PC-9 (cell line): ENCODE measurements around the gene KIF17. TPM values are rescaled to one million over a fixed set of nuclear protein-coding genes. Genes with fewer than 3 reads are reported as not detected.
A peak's percentile ranks its signal among the peaks of the same experiment; 100 is the strongest.

Experiments
- BruUV-seq: library from RNA; stranded (reverse); fragments of 400-500 nt; replicated peaks from 2 replicates; lab custom pipeline; 2021; lab: Mats Ljungman, UMichigan
- CTCF ChIA-PET: fragments of 300-600 bp; sonication (Branson Sonifier 250); formaldehyde crosslinking; loops from one replicate; lab custom pipeline; 2022; ENCODE audit warnings: antibody characterized with exemption; lab: Charles Lee
- POLR2A ChIA-PET: fragments of 300-600 bp; sonication (Branson Sonifier 250); formaldehyde crosslinking; loops from one replicate; lab custom pipeline; 2022; ENCODE audit warnings: antibody characterized with exemption; ENCODE audit not compliant: unreplicated experiment; lab: Charles Lee
- DNase-seq, 2 experiments: peaks; one replicate each; pipeline versions ENCODE4 v3.0.0 to v3.0.0-alpha.2; 2015 to 2022; ENCODE audit warnings: mixed read lengths in 1 of 2
- H2AFZ ChIP-seq: fragments of 200-600 bp; sonication (generic); 2 replicates; pipeline ENCODE4 v1.8.1; 2017; ENCODE audit warnings: antibody characterized with exemption
- H3F3A ChIP-seq: fragments of 200-600 bp; sonication (generic); 2 replicates; pipeline ENCODE4 v1.8.1; 2017; ENCODE audit warnings: antibody characterized with exemption, mild to moderate bottlenecking, low read depth; ENCODE audit not compliant: insufficient read depth
- H3K27ac ChIP-seq: fragments of 200-600 bp; sonication (generic); 2 replicates; pipeline ENCODE4 v1.6.1; 2016; ENCODE audit warnings: mixed run types
- H3K27me3 ChIP-seq: fragments of 200-600 bp; sonication (generic); 2 replicates; pipeline ENCODE4 v1.6.1; 2016; ENCODE audit warnings: low read depth, mixed run types; ENCODE audit not compliant: insufficient read depth
- H3K36me3 ChIP-seq: fragments of 200-600 bp; sonication (generic); 2 replicates; pipeline ENCODE4 v1.6.1; 2016; ENCODE audit warnings: low read depth, mixed run types
- H3K4me1 ChIP-seq: fragments of 200-600 bp; sonication (generic); replicated peaks from 2 replicates; pipeline ENCODE4 v1.6.1; 2016; ENCODE audit warnings: mixed run types; ENCODE audit not compliant: insufficient read depth
- H3K4me2 ChIP-seq: fragments of 200-600 bp; sonication (generic); 2 replicates; pipeline ENCODE4 v1.6.1; 2017; ENCODE audit warnings: mixed run types
- H3K4me3 ChIP-seq: fragments of 200-600 bp; sonication (generic); 2 replicates; pipeline ENCODE4 v1.6.1; 2016; ENCODE audit warnings: mixed run types
- H3K79me2 ChIP-seq: fragments of 200-600 bp; sonication (generic); 2 replicates; pipeline ENCODE4 v1.6.1; 2017; ENCODE audit warnings: low read depth, mixed run types
- H3K9me2 ChIP-seq: fragments of 200-600 bp; sonication (generic); 2 replicates; pipeline ENCODE4 v1.8.1; 2017; ENCODE audit warnings: mild to moderate bottlenecking; ENCODE audit not compliant: insufficient read depth
- H3K9me3 ChIP-seq: fragments of 200-600 bp; sonication (generic); 2 replicates; pipeline ENCODE4 v1.8.1; 2016; ENCODE audit warnings: low read depth; ENCODE audit not compliant: insufficient read depth
- H4K20me1 ChIP-seq: fragments of 200-600 bp; sonication (generic); 2 replicates; pipeline ENCODE4 v1.8.1; 2017; ENCODE audit not compliant: insufficient read depth
- EZH2 ChIP-seq: fragments of 200-600 bp; sonication (generic); IDR thresholded peaks from 2 replicates; pipeline ENCODE4 v1.8.0; 2017; ENCODE audit warnings: antibody characterized with exemption, low read depth
- intact Hi-C: fragments of 100-400 bp; cut with micrococcal nuclease; formaldehyde crosslinking; loops from one replicate; pipeline ENCODE4 v1.10.0; 2022; ENCODE audit not compliant: unreplicated experiment
- total RNA-seq: library from RNA; stranded (reverse); gene quantifications from 2 replicates; pipeline ENCODE4 v1.2.3, GENCODE V29; 2021
- TF ChIP-seq, protein P1 (sequence below): fragments of 200-600 bp; sonication (generic); conservative IDR thresholded peaks from 2 replicates; pipeline ENCODE4 v1.6.1; 2017; ENCODE audit warnings: mixed run types, antibody characterized with exemption, mild to moderate bottlenecking, moderate library complexity

The KIF17 gene
- total RNA-seq, 1 experiment from 2014 or later = 1.2 TPM

DNA sequence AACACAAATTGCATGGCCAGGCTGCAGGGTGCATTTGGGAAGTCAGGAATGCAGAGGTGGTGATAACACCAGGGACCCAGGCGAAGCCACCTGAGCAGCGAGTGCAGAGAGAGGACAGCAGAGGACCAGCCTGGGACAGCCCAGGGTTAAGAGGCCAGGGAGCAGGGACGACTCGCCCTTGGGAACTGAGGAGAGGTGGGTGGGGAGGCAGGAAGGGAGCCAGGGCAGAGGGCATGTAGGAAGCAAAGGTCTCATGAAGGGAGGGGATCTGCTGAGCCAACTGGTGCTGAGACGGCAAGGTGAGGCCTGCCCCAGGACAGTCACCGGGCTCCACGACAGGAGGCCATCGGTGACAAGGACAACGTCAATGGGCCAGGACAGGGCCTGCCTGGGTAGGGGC is 16.4 kb downstream of the KIF17 start:
- intact Hi-C loops = no loop called here
- Histone ChIP-seq H3K9me2 (no peaks in the 10 kb centered on the region), H3K27ac (no peak overlapping the region), H4K20me1 (no peaks in the 10 kb centered on the region), H3K4me3 (no peak overlapping the region), H3K4me2 (no peak overlapping the region), H3K36me3 (no peaks in the 10 kb centered on the region), H3K4me1 (peaks cover 5% of the 10 kb centered on the region; the same call in 1 of the 2 replicates), H3K9me3 (no peaks in the 10 kb centered on the region), H3K27me3 (no peaks in the 10 kb centered on the region), H3K79me2 (no peaks in the 10 kb centered on the region), H3F3A (no peaks in the 10 kb centered on the region; the same call in 1 of the 2 replicates), H2AFZ (no peak overlapping the region)
- no TSS peak for BruUV-seq
- ChIA-PET CTCF (no interaction called here), POLR2A (interaction anchor here (0.6 kb wide), 1 partner anchor 1406 kb away, joined by 7 read pairs; no protein-coding TSS in a partner anchor)
- DNase-seq = no peak
- no peak for TF ChIP-seq EZH2
- TF ChIP-seq, protein P1, sequence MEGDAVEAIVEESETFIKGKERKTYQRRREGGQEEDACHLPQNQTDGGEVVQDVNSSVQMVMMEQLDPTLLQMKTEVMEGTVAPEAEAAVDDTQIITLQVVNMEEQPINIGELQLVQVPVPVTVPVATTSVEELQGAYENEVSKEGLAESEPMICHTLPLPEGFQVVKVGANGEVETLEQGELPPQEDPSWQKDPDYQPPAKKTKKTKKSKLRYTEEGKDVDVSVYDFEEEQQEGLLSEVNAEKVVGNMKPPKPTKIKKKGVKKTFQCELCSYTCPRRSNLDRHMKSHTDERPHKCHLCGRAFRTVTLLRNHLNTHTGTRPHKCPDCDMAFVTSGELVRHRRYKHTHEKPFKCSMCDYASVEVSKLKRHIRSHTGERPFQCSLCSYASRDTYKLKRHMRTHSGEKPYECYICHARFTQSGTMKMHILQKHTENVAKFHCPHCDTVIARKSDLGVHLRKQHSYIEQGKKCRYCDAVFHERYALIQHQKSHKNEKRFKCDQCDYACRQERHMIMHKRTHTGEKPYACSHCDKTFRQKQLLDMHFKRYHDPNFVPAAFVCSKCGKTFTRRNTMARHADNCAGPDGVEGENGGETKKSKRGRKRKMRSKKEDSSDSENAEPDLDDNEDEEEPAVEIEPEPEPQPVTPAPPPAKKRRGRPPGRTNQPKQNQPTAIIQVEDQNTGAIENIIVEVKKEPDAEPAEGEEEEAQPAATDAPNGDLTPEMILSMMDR = no peak

DNA sequence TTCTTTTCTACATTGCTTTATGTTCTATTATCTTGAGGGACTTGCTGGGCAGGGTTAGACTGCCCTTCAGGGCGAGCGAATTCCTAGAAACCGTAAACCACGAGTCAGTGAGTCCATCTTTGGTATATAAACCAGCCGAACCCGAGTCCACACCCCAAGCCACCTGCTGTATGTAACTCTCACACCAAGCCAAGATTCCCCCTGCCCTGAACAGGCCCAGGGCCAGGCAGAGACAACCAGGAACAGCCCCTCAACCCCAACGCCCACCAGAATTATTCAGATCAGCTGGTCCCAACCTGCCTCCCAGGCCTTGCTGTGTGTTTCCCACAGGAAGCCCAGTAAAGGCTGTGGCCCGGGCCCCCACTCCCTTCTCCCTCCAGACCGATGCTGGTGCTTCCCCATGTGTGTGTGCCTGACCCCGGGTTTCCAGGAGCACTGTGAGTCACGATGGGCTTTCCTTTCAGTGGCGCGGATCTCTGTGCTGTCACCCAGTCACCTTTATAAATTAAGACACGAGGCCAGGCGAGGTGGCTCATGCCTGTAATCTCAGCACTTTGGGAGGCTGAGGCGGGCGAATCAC is 17.1 kb downstream of the KIF17 start:
- no peaks in the 10 kb centered on the region for H3K79me2 ChIP-seq
- H3K4me3 ChIP-seq = no peak overlapping the region
- H3K36me3 ChIP-seq = no peaks in the 10 kb centered on the region
- intact Hi-C loops = no loop called here
- no peaks in the 10 kb centered on the region; the same call in 1 of the 2 replicates for H3F3A ChIP-seq
- no peaks in the 10 kb centered on the region for H3K9me2 ChIP-seq
- ChIA-PET CTCF (no interaction called here), POLR2A (interaction anchor here (0.6 kb wide), 1 partner anchor 12 kb away, joined by 30 read pairs; no protein-coding TSS in a partner anchor)
- H3K27me3 ChIP-seq = no peaks in the 10 kb centered on the region
- H3K9me3 ChIP-seq = no peaks in the 10 kb centered on the region
- peaks cover 5% of the 10 kb centered on the region; the same call in 1 of the 2 replicates for H3K4me1 ChIP-seq
- DNase-seq = no peak
- TF ChIP-seq, protein P1 = no peak
- TF ChIP-seq EZH2 = no peak
- no peak overlapping the region for H3K27ac ChIP-seq
- no TSS peak for BruUV-seq
- H4K20me1 ChIP-seq = no peaks in the 10 kb centered on the region
- H2AFZ ChIP-seq = no peak overlapping the region
- H3K4me2 ChIP-seq = no peak overlapping the region

DNA sequence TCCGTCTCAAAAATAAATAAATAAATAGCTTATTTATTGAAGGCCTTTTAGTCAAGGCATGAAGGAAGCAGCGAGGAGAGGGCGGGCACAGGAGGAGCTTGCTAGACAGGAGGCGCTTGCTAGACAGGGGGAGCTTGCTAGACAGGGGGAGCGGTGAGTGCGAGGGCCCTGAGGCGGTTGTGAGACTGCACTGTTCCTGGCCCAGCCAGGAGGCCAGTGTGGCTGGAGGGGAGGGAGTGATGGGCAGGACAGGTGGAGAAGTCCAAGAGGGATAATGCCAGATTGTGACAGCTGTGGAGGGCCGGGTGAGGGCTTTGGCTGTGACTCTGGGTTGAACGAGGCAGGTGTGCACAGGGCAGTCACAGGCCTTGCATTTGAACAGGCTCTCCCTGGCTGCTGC is 18.2 kb downstream of the KIF17 start:
- no peaks in the 10 kb centered on the region; the same call in 1 of the 2 replicates for H3F3A ChIP-seq
- H3K4me1 ChIP-seq = peaks cover 5% of the 10 kb centered on the region; the same call in 1 of the 2 replicates
- POLR2A ChIA-PET = no interaction called here
- no peaks in the 10 kb centered on the region for H4K20me1 ChIP-seq
- TF ChIP-seq, protein P1 = no peak
- TF ChIP-seq EZH2 = no peak
- no peak overlapping the region for H3K27ac ChIP-seq
- no peaks in the 10 kb centered on the region for H3K27me3 ChIP-seq
- CTCF ChIA-PET = no interaction called here
- no peaks in the 10 kb centered on the region for H3K79me2 ChIP-seq
- H3K9me2 ChIP-seq = no peaks in the 10 kb centered on the region
- no TSS peak for BruUV-seq
- H3K9me3 ChIP-seq = no peaks in the 10 kb centered on the region
- no peaks in the 10 kb centered on the region for H3K36me3 ChIP-seq
- no peak overlapping the region for H3K4me3 ChIP-seq
- intact Hi-C loops = loop anchor here (5.0 kb wide), 1 partner anchor 33 kb away; the partner anchor contains the start of gene SH2D5
- peak in 1 of 2 experiments; percentile 42 for DNase-seq
- no peak overlapping the region for H3K4me2 ChIP-seq
- no peak overlapping the region for H2AFZ ChIP-seq
